Cardiac fibroblast (primary cell): ENCODE measurements around the gene TBC1D30.
A peak's percentile ranks its signal among the peaks of the same experiment; 100 is the strongest.
"Not testable (repeated sequence)": the region's sequence is repeated elsewhere in the genome, so short reads cannot be mapped to it uniquely, and the experiment has no call there.

Experiments
- DNase-seq, 2 donors: peaks; one replicate each; pipeline versions ENCODE4 v3.0.0 to v3.0.0-alpha.2; 2010; ENCODE audit warnings: low read depth in 2 of 2
- H3K4me3 ChIP-seq, 2 donors: replicated peaks in 1 of 2; 1 replicate in 1 of 2; 2 replicates in 1 of 2; pipeline ENCODE4 v1.5.1; 2011; ENCODE audit warnings: low read depth in 2 of 2, low read length in 2 of 2, mild to moderate bottlenecking in 2 of 2, moderate library complexity in 1 of 2
- CTCF ChIP-seq: IDR thresholded peaks from one replicate; pipeline ENCODE4 v1.5.1; 2011; ENCODE audit warnings: low read depth, mild to moderate bottlenecking, low read length, inconsistent platforms

The TBC1D30 gene

GRCh38 chr12:64796205-64796845 is 28.1 kb upstream of the TBC1D30 start:
- TF ChIP-seq CTCF: peak; percentile 80
- peak; percentile 95 to 97 for DNase-seq
- no peak overlapping the region for H3K4me3 ChIP-seq

- TF ChIP-seq CTCF: no peak
- no peak overlapping the region for H3K4me3 ChIP-seq
- DNase-seq: no peak
These were observed 27.3 kb upstream of the TBC1D30 start for GRCh38 chr12:64797156-64797555.

- TF ChIP-seq CTCF: no peak
- no peak overlapping the region for H3K4me3 ChIP-seq
- DNase-seq: no peak
These were observed 26.3 kb upstream of the TBC1D30 start for GRCh38 chr12:64798165-64798564.

- DNase-seq: no peak
- no peak overlapping the region for H3K4me3 ChIP-seq
- TF ChIP-seq CTCF: no peak
These were observed 23.8 kb upstream of the TBC1D30 start for GRCh38 chr12:64800640-64801039.

- no peak overlapping the region for H3K4me3 ChIP-seq
- TF ChIP-seq CTCF: peak; percentile 20
- DNase-seq: no peak
These were observed 23.1 kb upstream of the TBC1D30 start for GRCh38 chr12:64801381-64801780.

GRCh38 chr12:64802180-64802775 is 22.2 kb upstream of the TBC1D30 start:
- not testable (repeated sequence) for H3K4me3 ChIP-seq
- peak; percentile 87 for TF ChIP-seq CTCF
- DNase-seq: peak; percentile 43 to 49
